HK-2 (cell line): Measurements from ENCODE around the gene SLC2A5.

ENCODE experiments used
- DNase-seq: peaks from one replicate; pipeline ENCODE4 v3.0.0-alpha.2; 2018; ENCODE audit not compliant: unreplicated experiment

Gene SLC2A5

GRCh38 chr1:9062021-9062471, 7.4 kb downstream of the SLC2A5 start:
- DNase-seq, result no peak

- DNase-seq, result no peak
Measured at GRCh38 chr1:9061252-9061960, 8.0 kb downstream of the SLC2A5 start.

DNA sequence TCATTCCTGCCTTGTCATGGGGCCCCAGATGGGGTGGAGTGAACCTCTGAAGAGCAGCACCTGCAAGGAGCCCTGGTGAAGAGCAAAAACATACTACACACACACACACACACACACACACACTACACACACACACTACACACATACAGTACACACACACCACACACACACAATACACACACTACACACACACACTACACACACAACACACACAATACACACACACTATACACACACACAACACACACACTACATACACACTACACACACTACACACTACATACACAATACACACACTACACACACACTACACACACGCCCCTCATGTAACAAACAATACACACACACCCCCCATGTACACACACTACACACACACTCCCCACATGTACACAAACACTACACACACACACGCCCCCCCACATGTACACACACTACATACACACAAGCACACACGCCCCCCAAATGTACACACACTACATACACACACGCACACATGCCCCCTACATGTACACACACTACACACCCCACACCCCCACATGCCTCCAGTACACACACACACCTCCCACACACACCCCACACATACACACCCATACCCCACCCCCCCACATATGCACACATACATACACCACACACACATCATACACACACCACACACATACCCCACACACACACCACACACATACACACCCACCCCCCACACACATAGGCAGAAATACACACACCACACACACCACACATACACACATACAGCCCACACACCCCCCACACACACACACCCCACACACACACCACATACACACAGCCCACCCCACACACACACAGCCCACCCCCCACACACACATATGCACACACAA, 9.3 kb downstream of the SLC2A5 start:
- no peak for DNase-seq

DNA sequence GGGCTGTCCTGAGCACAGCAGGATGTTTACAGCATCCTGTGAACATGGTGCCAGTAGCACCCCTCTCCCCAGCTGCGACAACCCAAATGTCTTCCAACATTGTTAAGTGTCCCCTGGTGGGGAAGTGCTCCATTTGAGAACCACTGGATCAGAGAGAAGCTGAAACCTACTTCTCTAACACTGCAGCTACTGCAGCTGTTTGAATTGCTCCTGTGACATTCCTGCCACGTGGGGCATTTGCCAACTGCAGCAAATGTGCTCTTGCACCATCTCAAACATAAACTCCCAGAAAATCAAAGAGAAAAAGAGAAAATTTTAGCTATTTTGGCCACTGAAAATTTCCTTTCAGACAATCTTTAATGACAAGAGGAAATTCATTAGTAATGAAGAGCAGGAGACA, 11.0 kb downstream of the SLC2A5 start:
- DNase-seq, result no peak

- DNase-seq, result no peak
Measured at GRCh38 chr1:9057851-9058250, 11.6 kb downstream of the SLC2A5 start.

- DNase-seq, result no peak
Measured at GRCh38 chr1:9052272-9053049, 17.0 kb downstream of the SLC2A5 start.

DNA sequence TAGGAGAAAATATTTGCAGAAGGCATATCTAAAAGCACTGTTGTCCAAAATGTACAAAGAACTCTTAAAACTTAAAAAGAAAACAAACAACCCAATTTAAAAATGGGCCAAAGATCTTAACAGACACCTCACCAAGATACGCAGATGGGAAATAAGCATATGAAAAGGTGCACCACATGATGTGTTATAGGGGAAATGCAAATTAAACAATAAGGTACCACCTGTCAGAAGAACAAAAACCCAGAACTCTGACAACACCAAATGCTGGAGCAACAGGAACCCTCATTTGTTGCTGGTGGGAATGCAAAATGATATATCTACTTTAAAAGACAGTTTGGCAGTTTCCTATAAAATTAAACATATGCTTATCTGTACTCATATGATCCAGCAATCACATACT, 18.1 kb downstream of the SLC2A5 start:
- DNase-seq, result no peak

- DNase-seq, result no peak
Measured at GRCh38 chr1:9050803-9051202, 18.6 kb downstream of the SLC2A5 start.

- DNase-seq, result no peak
Measured at GRCh38 chr1:9048551-9048950, 20.9 kb downstream of the SLC2A5 start.

GRCh38 chr1:9047019-9047418, 22.4 kb downstream of the SLC2A5 start:
- no peak for DNase-seq

- no peak for DNase-seq
Measured at GRCh38 chr1:9045861-9046510, 23.4 kb downstream of the SLC2A5 start.

GRCh38 chr1:9044236-9044635, 25.2 kb downstream of the SLC2A5 start:
- DNase-seq, result no peak

DNA sequence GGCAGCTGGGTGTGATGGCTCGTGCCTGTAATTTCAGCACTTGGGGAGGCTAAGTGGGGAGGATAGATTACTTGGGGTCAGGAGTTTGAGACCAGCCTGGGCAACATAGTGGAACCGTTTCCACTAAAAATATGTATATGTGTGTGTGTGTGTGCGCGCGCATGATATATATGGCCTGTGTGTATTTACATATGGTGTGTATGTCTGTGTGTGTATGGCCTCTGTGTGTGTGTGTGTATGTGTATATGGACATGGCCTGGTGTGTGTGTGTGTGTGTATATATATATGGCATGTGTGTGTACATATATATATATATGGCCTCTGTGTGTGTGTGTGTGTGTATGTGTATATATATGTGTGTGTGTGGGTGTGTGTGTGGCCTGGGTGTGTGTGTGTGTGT, 27.2 kb downstream of the SLC2A5 start:
- no peak for DNase-seq

DNA sequence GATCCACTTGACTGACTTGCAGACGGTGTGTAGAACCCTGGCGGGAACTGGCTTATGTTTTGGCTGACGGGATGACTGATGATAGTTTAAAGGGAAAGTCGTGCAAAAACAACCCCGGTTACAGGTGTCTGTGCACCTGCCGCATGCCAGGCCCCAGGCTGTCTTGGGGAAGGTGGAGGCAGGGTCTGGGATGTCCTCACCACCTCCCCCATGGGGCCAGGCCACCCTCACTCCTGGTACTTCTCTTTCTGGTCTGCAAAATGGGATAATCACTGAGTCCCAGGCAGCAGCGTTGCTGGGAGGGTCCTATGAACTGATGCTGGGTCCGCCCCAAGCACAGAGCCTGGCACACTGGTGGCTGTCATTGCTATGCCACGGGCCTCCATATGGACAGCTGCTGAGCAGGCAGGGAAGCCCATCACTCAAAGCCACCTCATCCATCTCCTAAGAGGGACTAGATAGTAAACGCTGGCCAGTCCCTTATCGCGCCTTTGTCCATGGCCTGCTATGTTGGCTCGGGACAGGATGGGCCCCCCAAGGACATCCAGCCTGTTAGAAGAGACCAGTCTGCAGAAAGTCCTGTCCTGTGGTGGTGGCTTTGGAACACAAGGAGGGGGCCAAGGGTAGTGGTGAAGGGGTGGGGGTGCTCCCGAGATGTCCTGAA, 28.2 kb downstream of the SLC2A5 start:
- DNase-seq, result no peak

DNA sequence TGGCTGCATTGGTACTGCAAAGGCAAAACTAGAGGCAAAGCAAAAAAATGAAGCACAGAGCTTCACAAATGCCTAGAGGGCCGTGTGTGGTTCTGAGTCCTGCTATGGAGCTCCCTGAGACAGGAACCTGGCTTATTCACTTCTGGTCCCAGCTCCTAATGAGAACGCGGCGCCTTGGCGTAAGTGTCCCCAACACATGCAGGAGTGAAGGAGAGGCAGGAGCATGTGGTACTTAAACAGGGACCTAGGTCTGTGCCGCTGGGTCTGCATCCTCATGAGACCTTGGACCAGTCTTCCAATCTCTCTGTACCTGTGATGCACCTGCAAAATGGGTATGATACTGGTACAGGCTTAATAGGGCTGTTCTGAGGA, 28.8 kb downstream of the SLC2A5 start:
- no peak for DNase-seq

- DNase-seq, result no peak
Measured at GRCh38 chr1:9039761-9040658, 29.4 kb downstream of the SLC2A5 start.

DNA sequence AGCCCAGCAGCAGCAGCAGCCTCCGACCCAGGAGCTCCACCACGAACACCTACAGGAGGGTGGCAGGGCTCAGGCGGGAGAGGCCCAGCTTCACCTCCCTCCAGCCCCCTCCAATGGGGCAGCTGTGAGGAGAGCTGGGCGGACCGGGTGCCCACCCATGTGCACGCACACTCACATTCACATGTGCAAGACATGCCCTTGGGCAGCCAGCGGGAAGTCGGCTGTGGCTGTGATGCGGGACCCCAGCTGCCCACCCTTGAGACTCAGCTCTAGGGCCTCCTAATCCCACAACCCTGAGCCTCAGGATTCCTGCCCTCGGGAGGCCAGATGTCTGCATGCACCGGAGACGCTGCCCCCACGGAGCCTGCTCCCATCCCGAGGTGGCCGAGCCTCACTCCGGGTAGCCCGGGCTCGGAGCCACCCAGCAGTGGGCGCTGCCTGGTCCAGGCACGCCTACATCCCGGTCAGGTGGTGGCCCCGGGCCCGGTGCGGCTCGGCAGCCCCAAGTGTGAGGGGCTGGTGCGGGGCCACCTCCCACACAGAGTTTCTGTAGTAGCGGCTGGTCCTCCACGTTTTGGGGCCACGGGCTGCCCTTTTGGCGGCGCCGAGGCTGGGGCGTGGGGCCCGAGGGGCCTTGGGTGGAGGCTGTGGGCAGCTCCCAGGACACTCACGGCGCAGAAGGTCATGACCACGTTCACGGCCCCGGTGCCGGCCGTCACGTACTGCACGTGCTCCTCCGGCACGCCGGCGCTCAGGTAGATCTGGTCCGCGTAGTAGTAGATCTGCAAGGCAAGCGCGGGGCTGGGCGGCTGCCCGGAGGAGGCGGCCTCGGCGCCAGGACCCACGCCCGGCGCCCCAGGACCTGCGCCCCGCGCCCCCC, 30.3 kb downstream of the SLC2A5 start:
- DNase-seq, result no peak

- no peak for DNase-seq
Measured at GRCh38 chr1:9038338-9038650, 31.1 kb downstream of the SLC2A5 start.

DNA sequence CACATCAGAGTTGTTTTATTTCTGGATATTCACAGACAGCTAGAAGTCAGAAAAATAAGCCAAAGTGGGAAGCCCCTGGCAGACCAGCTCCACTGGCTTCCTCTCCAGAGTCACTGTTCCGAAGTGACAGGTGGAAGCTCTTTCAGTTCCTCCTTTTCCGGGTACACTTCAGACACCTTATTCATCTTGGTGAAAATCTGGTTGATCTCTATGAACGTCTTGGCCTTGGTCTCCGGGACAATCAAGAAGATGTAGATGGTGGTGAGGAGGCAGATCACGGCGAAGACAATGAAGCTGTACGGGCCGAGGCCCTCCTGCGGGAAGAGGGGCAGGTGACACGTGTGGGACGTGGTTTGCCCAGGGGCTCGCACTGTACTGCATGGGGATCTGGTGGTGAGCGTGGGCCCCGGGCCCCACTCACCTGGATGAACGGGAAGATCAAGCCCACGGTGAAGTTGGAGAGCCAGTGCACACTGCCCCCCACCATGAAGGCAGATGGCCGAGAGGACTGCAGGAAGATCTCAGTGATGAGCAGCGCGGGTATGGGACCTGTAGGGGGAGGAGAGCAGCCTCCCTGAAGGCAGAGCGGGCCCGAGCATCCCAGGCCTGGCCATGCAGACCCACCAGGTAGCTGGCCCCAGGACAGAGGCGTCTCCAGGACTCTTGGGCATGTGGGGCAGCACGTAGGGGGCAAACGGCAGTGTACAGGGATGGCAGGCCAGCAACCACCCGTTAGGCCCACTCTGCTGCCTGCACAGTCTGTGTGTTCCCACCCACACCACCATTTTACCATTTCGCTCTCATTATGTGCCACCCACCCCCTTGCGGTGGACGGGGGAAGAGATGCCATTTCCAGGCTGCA, 31.7 kb downstream of the SLC2A5 start:
- DNase-seq, result no peak
